Measurements from ENCODE around the gene PGA3. TPM values are rescaled to one million over a fixed set of nuclear protein-coding genes. Genes with fewer than 3 reads are reported as not detected.

PGA3 gene
- total RNA-seq, 1 experiment from 2014 or later = not detected

DNA sequence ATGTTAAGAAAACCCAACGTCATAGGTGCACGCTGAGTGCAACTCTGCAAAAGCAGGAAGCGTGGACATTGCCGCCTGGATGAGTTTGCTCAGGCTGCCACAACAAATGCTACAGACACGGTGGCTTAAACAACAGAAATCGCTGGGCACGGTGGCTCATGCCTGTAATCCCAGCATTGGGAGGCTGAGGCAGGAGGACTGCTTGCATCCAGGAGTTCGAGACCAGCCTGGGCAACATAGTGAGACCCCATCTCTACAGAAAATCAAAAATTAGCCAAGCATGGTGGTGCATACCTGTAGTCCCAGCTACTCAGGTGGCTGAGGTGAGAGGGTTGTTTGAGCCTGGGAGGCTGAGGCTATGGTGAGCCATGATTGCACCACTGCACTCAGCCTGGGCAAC is 13.4 kb upstream of the PGA3 start (continued):
- TF ChIP-seq SIN3A (IDR thresholded peaks at IDR 0.05; ENCODE audit: low read depth) = no peak
- TF ChIP-seq EZH2 (IDR thresholded peaks at IDR 0.05) = no peak
- no peak for TF ChIP-seq POLR2AphosphoS5 (IDR thresholded peaks at IDR 0.05; ENCODE audit: low read depth, low read length)

DNA sequence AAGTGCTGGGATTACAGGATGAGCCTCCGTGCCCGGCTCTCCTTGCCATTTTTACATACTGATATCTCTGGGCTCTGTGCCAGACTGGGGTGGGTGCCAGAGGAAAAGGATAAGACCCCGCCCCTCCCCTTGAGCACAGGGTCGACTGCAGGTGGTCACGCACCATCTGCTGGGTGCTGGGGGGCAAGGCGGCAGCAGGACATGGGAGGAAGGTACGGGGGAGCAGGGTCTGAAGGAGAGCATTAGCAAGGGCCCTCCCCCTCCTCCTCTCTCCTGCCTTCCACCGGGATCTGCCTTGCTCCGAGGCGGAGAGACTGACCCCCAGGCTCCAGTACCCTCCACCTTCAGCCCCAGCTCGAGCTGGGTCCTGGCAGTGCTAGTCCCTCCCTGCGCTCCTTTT is 9.7 kb upstream of the PGA3 start:
- DNase-seq (ENCODE audit: low read depth, low spot score) (no peak), ATAC-seq (no peak)
- no peaks in the 10 kb centered on the region for H3K36me3 ChIP-seq (ENCODE audit: control insufficient read depth in 1 of 2, insufficient read depth in 2 of 2, low read length in 2 of 2)
- H3K4me2 ChIP-seq (ENCODE audit: low read length) = no peak overlapping the region
- no peaks in the 10 kb centered on the region for H3K4me1 ChIP-seq (ENCODE audit: control insufficient read depth in 1 of 2, insufficient read depth in 2 of 2, low read length in 2 of 2)
- H3K9me3 ChIP-seq (ENCODE audit: control insufficient read depth in 1 of 2, insufficient read depth in 1 of 2, low read depth in 1 of 2, low read length in 2 of 2) = no peaks in the 10 kb centered on the region
- no TSS peak for BruUV-seq (replicated peaks)
- no peaks in the 10 kb centered on the region for H4K20me1 ChIP-seq (ENCODE audit: insufficient read depth)
- RAD21 ChIA-PET (ENCODE audit: low non-redundant PET in 1 of 2, low total read pairs in 2 of 2, uncharacterized antibody in 2 of 2, unreplicated experiment in 2 of 2) = no interaction called here
- H3K9me2 ChIP-seq (ENCODE audit: insufficient read depth) = no peaks in the 10 kb centered on the region
- H2AFZ ChIP-seq (ENCODE audit: low read depth, low read length, poor library complexity, severe bottlenecking) = no peak overlapping the region
- H3K27me3 ChIP-seq (ENCODE audit: insufficient read depth, low read length) = no peaks in the 10 kb centered on the region
- H3K4me3 ChIP-seq (replicated peaks in 1 of 2; ENCODE audit: low read depth in 1 of 2, low read length in 2 of 2) = no peak overlapping the region
- CTCF ChIA-PET = no interaction called here
- no peaks in the 10 kb centered on the region for H3K79me2 ChIP-seq (ENCODE audit: insufficient read depth, low read length)
- H3K27ac ChIP-seq (ENCODE audit: low read depth, low read length) = no peak overlapping the region
- no peak for TF ChIP-seq ELF1 (IDR thresholded peaks at IDR 0.05; ENCODE audit: borderline replicate concordance, low read depth)
- TF ChIP-seq ZNF274 (IDR thresholded peaks at IDR 0.05; ENCODE audit: low read depth, low read length) = no peak
- TF ChIP-seq SP1 (IDR thresholded peaks at IDR 0.05; ENCODE audit: low read depth) = no peak
- TF ChIP-seq YY1 (IDR thresholded peaks at IDR 0.05; ENCODE audit: extremely low read depth, insufficient replicate concordance, low read depth, low read length) = no peak
- TF ChIP-seq CEBPB (IDR thresholded peaks at IDR 0.05; ENCODE audit: low read depth) = no peak
- TF ChIP-seq POLR2A (IDR thresholded peaks at IDR 0.05; ENCODE audit: borderline replicate concordance, extremely low read depth, insufficient read depth, insufficient read length) = no peak
- TF ChIP-seq, protein P1, sequence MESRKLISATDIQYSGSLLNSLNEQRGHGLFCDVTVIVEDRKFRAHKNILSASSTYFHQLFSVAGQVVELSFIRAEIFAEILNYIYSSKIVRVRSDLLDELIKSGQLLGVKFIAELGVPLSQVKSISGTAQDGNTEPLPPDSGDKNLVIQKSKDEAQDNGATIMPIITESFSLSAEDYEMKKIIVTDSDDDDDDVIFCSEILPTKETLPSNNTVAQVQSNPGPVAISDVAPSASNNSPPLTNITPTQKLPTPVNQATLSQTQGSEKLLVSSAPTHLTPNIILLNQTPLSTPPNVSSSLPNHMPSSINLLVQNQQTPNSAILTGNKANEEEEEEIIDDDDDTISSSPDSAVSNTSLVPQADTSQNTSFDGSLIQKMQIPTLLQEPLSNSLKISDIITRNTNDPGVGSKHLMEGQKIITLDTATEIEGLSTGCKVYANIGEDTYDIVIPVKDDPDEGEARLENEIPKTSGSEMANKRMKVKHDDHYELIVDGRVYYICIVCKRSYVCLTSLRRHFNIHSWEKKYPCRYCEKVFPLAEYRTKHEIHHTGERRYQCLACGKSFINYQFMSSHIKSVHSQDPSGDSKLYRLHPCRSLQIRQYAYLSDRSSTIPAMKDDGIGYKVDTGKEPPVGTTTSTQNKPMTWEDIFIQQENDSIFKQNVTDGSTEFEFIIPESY (IDR thresholded peaks at IDR 0.05; ENCODE audit: extremely low read depth, insufficient replicate concordance, low read length) = no peak
- TF ChIP-seq FOSL1 (IDR thresholded peaks at IDR 0.05; ENCODE audit: low read depth) = no peak
- TF ChIP-seq SIN3A (IDR thresholded peaks at IDR 0.05; ENCODE audit: low read depth) = no peak
- no peak overlapping the region for H3K9ac ChIP-seq (ENCODE audit: low read length)
- POLR2A ChIA-PET = no interaction called here
- intact Hi-C loops (cut with micrococcal nuclease) = no loop called here
